ENCODE results near the gene TALDO1. TPM values are rescaled to one million over a fixed set of nuclear protein-coding genes. Genes with fewer than 3 reads are reported as not detected.

Gene TALDO1
- polyA plus RNA-seq, 1 of the 3 experiments (the other 2 are of a cell fraction): 103 TPM

DNA sequence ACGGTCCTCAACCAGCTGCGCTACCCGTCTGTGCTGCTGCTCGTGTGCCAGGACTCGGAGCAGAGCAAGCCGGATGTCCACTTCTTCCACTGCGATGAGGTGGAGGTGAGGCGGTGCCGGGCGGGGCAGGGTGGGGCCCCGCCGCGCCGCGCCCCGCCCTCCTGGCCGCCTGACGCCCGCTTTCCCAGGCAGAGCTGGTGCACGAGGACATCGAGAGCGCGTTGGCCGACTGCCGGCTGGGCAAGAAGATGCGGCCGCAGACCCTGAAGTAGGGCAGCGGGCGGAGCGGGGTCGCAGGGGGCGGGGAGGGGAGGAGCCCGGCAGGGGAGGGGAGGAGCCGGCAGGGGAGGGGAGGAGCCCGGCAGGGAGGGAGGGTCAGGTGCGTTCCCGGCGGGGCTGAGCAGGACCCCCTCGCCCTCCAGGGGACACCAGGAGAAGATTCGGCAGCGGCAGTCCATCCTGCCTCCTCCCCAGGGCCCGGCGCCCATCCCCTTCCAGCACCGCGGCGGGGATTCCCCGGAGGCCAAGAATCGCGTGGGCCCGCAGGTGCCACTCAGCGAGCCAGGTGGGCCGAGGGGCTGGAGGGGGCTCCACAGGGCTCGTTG lies 26.5 kb upstream of the TALDO1 start:
- Histone ChIP-seq H3K4me2 (0 out of 2 replicates have a peak overlapping the region, but pooled peaks have one; percentile 19), H3K9me3 (no peaks in the 10 kb centered on the region), H3K79me2 (ENCODE audit: insufficient read depth) (no peaks in the 10 kb centered on the region), H4K20me1 (ENCODE audit: insufficient read depth) (no peaks in the 10 kb centered on the region), H3K9ac (no peak overlapping the region), H3K27me3 (ENCODE audit: insufficient read depth) (peaks cover 52% of the 10 kb centered on the region), H3K36me3 (replicated peaks in 1 of 2; ENCODE audit: control insufficient read depth in 1 of 2, insufficient read depth in 2 of 2, low read length in 1 of 2) (no peaks in the 10 kb centered on the region), H3K4me3 (ENCODE audit: low read depth in 2 of 2, low read length in 1 of 2) (peak overlapping the region in 1 of 2 experiments; percentile 24; a peak in 1 of 4 replicates), H3K9me2 (no peaks in the 10 kb centered on the region), H3K4me1 (ENCODE audit: control insufficient read depth in 1 of 2, insufficient read depth in 2 of 2, low read depth in 1 of 2, low read length in 1 of 2) (peaks cover 0 to 12% of the 10 kb centered on the region in 2 experiments; a peak in 1 of 4 replicates), H3F3A (replicated peaks; ENCODE audit: insufficient read depth) (no peaks in the 10 kb centered on the region), H2AFZ (ENCODE audit: low read depth) (no peak overlapping the region), H3K27ac (ENCODE audit: low read depth in 2 of 2, low read length in 1 of 2) (no peak overlapping the region)
- peak; percentile 86 for DNase-seq
- ChIA-PET POLR2A (no interaction called here), CTCF (interaction anchor here (0.9 to 11.8 kb wide), 8 partner anchors 7 to 202 kb away, joined by 3 to 150 read pairs (median 6); partner anchors contain the start of genes DEAF1 and TMEM80)
- TF ChIP-seq MXI1 (IDR thresholded peaks at IDR 0.05; ENCODE audit: low read depth, low read length): no peak
- no peak for TF ChIP-seq SIN3A (IDR thresholded peaks at IDR 0.05; ENCODE audit: borderline replicate concordance, low read depth, low read length)
- TF ChIP-seq POLR2AphosphoS5 (IDR thresholded peaks at IDR 0.05; ENCODE audit: low read depth, low read length): no peak
- TF ChIP-seq JUND (IDR thresholded peaks at IDR 0.05): no peak
- no peak for TF ChIP-seq NFIC (IDR thresholded peaks at IDR 0.05; ENCODE audit: borderline replicate concordance)
- no peak for TF ChIP-seq YY1 (IDR thresholded peaks at IDR 0.05; ENCODE audit: low read depth)
- TF ChIP-seq RCOR1 (IDR thresholded peaks at IDR 0.05; ENCODE audit: low read length): no peak
- TF ChIP-seq ELF1 (IDR thresholded peaks at IDR 0.05): no peak
- TF ChIP-seq, protein P1, sequence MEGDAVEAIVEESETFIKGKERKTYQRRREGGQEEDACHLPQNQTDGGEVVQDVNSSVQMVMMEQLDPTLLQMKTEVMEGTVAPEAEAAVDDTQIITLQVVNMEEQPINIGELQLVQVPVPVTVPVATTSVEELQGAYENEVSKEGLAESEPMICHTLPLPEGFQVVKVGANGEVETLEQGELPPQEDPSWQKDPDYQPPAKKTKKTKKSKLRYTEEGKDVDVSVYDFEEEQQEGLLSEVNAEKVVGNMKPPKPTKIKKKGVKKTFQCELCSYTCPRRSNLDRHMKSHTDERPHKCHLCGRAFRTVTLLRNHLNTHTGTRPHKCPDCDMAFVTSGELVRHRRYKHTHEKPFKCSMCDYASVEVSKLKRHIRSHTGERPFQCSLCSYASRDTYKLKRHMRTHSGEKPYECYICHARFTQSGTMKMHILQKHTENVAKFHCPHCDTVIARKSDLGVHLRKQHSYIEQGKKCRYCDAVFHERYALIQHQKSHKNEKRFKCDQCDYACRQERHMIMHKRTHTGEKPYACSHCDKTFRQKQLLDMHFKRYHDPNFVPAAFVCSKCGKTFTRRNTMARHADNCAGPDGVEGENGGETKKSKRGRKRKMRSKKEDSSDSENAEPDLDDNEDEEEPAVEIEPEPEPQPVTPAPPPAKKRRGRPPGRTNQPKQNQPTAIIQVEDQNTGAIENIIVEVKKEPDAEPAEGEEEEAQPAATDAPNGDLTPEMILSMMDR (IDR thresholded peaks at IDR 0.05): no peak
- WGBS (ENCODE audit: low lambda C conversion rate): 18% methylated on average over 29 of the region's 53 CpGs

DNA sequence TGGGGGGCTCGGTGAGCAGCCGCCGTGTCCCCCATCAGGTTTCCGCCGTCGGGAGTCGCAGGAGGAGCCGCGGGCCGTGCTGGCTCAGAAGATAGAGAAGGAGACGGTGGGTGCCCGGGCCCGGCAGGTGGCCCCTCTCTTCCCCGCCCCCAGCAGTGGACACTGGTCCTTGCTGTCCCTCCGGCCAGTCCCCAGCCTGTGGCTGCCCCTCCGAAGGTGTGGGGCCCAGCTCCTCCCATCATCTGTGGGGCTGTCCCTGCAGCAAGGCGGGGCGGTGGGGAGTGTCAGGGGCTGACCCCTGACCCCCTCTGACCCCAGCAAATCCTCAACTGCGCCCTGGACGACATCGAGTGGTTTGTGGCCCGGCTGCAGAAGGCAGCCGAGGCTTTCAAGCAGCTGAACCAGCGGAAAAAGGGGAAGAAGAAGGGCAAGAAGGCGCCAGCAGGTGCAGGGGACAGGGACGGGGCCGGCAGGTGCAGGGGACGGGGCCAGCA lies 26.0 kb upstream of the TALDO1 start:
- Histone ChIP-seq H3K4me2 (0 out of 2 replicates have a peak overlapping the region, but pooled peaks have one; percentile 19), H3K9me3 (no peaks in the 10 kb centered on the region), H3K27me3 (ENCODE audit: insufficient read depth) (peaks cover 52% of the 10 kb centered on the region), H4K20me1 (ENCODE audit: insufficient read depth) (no peaks in the 10 kb centered on the region), H3F3A (replicated peaks; ENCODE audit: insufficient read depth) (no peaks in the 10 kb centered on the region), H3K4me3 (ENCODE audit: low read depth in 2 of 2, low read length in 1 of 2) (peak overlapping the region in 1 of 2 experiments; percentile 24; a peak in 1 of 4 replicates), H3K9me2 (no peaks in the 10 kb centered on the region), H3K27ac (ENCODE audit: low read depth in 2 of 2, low read length in 1 of 2) (no peak overlapping the region), H3K9ac (no peak overlapping the region), H3K4me1 (ENCODE audit: control insufficient read depth in 1 of 2, insufficient read depth in 2 of 2, low read depth in 1 of 2, low read length in 1 of 2) (peaks cover 0 to 12% of the 10 kb centered on the region in 2 experiments; a peak in 1 of 4 replicates), H3K36me3 (replicated peaks in 1 of 2; ENCODE audit: control insufficient read depth in 1 of 2, insufficient read depth in 2 of 2, low read length in 1 of 2) (no peaks in the 10 kb centered on the region), H2AFZ (ENCODE audit: low read depth) (no peak overlapping the region), H3K79me2 (ENCODE audit: insufficient read depth) (no peaks in the 10 kb centered on the region)
- TF ChIP-seq EZH2phosphoT487 (IDR thresholded peaks at IDR 0.05; ENCODE audit: borderline replicate concordance, low read depth) (peak; percentile 44; the same call in 1 of the 2 replicates), GABPA (IDR thresholded peaks at IDR 0.05; ENCODE audit: low read depth) (no peak)
- WGBS (ENCODE audit: low lambda C conversion rate): 37% methylated on average over 10 of the region's 28 CpGs
- POLR2A ChIA-PET: no interaction called here
- CTCF ChIA-PET: interaction anchor here (0.8 to 11.8 kb wide), 10 partner anchors 12 to 203 kb away, joined by 3 to 150 read pairs (median 4); partner anchors contain the start of genes DEAF1 and TMEM80
- DNase-seq: no peak

Measured in SK-N-SH (cell line).